Measurements from ENCODE around the gene DOCK3. TPM values are rescaled to one million over a fixed set of nuclear protein-coding genes. Genes with fewer than 3 reads are reported as not detected.

DOCK3 gene
- total RNA-seq, 1 experiment from 2014 or later, result 8.3 TPM

- H2AK5ac ChIP-seq (ENCODE audit: insufficient read length, low read length), result no peak overlapping the region
- H2BK120ac ChIP-seq (ENCODE audit: low read depth, low read length, poor library complexity, severe bottlenecking), result no peak overlapping the region
- no peak for TF ChIP-seq CTCF (conservative IDR thresholded peaks at IDR 0.05)
- H3K14ac ChIP-seq (ENCODE audit: insufficient read depth, low read length), result no peak overlapping the region
- no peak overlapping the region for H2AFZ ChIP-seq (ENCODE audit: low read length)
- H2BK15ac ChIP-seq (ENCODE audit: low read depth, low read length), result no peak overlapping the region
- no peak overlapping the region for H2BK12ac ChIP-seq (ENCODE audit: insufficient read length, low read depth, low read length)
- H3K23ac ChIP-seq (ENCODE audit: insufficient read length, low read depth, low read length), result no peak overlapping the region
- no peak overlapping the region for H3K27ac Mint-ChIP-seq
- H3K4ac ChIP-seq (ENCODE audit: low read depth, low read length), result no peak overlapping the region
- no peak overlapping the region for H3K9ac ChIP-seq (ENCODE audit: extremely low read depth, insufficient read length, low read length)
- H3K9me3 Mint-ChIP-seq, result peaks cover 20 to 22% of the 10 kb centered on the region in 2 experiments
- H2BK5ac ChIP-seq (ENCODE audit: insufficient read length, low read length), result no peak overlapping the region
- H3K27me3 Mint-ChIP-seq (ENCODE audit: low read depth), result no peaks in the 10 kb centered on the region
- H3K4me1 Mint-ChIP-seq, result peaks cover 14 to 19% of the 10 kb centered on the region in 2 experiments
- H3K56ac ChIP-seq (ENCODE audit: insufficient read length, low read depth, low read length), result no peak overlapping the region
- H3K23me2 ChIP-seq (ENCODE audit: insufficient read length, low read depth, low read length, poor library complexity, severe bottlenecking), result no peaks in the 10 kb centered on the region
- H3T11ph ChIP-seq (ENCODE audit: low read length), result no peak overlapping the region
- H3K9me3 ChIP-seq (ENCODE audit: control insufficient read depth, low read depth, low read length), result no peaks in the 10 kb centered on the region
- no peak overlapping the region for H3K27ac ChIP-seq (ENCODE audit: insufficient read length, low read depth, low read length)
- H2BK20ac ChIP-seq (ENCODE audit: low read depth, low read length, poor library complexity, severe bottlenecking), result no peak overlapping the region
- H3K27me3 ChIP-seq (ENCODE audit: insufficient read depth, low read length), result no peaks in the 10 kb centered on the region
- DNase-seq, result no peak
- H4K8ac ChIP-seq (replicated peaks; ENCODE audit: insufficient read length, low read depth, low read length), result no peak overlapping the region
- no peak overlapping the region for H3K18ac ChIP-seq (ENCODE audit: insufficient read length, low read depth, low read length)
- H3K4me2 ChIP-seq (ENCODE audit: insufficient read depth, insufficient read length, low read length), result no peak overlapping the region
- H4K5ac ChIP-seq (ENCODE audit: insufficient read length, low read depth, low read length), result no peak overlapping the region
- H3K4me1 ChIP-seq (ENCODE audit: insufficient read depth, low read length), result no peaks in the 10 kb centered on the region
- 0 out of 2 replicates have a peak, but pooled peaks cover under 1% of the 10 kb centered on the region for H3K79me2 ChIP-seq (ENCODE audit: insufficient read depth, low read length)
- H3K4me3 Mint-ChIP-seq, result no peak overlapping the region
- no peaks in the 10 kb centered on the region for H4K20me1 ChIP-seq (ENCODE audit: control insufficient read depth, insufficient read depth, insufficient read length)
- H3K36me3 Mint-ChIP-seq (ENCODE audit: insufficient read depth in 1 of 3, low read depth in 3 of 3), result peaks cover 10 to 31% (median 14%) of the 10 kb centered on the region in 3 experiments
- H4K91ac ChIP-seq (ENCODE audit: insufficient read length, low read depth, low read length), result no peak overlapping the region
- WGBS (ENCODE audit: extremely low coverage, insufficient read length, low lambda C conversion rate), result no CpG with 5 or more reads among the region's 5 CpGs
- H3K79me1 ChIP-seq (ENCODE audit: insufficient read depth, low read depth, low read length, poor library complexity, severe bottlenecking), result no peaks in the 10 kb centered on the region
Observed at GRCh38 chr3:50848308-50848707, 173.6 kb downstream of the DOCK3 start.

All from H9 (cell line).